ENCODE measurements around the gene KEL.

KEL gene

DNA sequence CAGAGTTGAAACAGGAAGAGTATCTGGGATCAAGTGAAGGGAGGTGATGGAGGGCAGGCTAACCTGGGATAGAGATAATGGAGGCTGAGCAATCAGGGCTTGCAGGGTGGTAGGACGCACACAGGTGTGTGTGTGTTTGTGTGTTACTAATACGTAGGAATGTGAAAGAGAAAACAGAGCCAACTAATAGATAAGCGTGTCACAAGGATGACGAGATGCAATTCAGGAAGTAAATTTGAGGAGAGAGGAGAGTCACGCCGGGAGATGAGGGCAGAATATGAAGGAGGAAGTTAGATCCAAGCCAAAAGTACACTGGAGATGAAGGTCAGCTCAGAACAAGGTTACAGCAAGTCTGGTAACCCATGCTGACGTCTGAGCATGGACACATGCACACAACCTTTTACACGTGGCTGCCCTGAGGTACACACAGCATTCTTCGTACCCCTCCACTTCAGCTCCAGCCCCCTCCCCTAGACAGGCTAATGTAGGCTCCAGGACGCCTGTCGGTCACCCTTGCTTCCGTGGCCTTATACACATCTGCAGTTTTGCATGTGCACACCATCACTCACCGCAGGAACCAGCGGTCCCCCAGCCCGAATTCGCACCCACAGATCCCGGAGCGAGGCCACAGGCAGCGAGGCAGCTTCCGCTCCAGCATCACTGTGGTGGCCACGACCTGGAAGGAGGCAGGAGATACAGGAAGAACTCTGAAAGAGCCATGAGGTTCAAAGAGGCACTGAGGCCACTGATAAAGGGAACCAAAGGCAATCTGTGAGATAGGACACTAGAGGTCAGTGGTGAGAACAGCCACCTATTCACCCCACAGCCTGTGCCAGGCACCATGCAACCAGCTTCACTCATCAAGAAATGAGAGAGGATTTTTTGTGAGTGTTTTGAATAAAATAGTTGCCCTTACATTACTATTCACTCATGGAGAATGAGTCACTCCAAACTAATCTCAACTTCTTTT lies 53.0 kb downstream of the KEL start:
- CTCF ChIA-PET = no interaction called here
- peak; percentile 7 for DNase-seq (ENCODE audit: low spot score)
- POLR2A ChIA-PET (ENCODE audit: low non-redundant PET) = no interaction called here
- no peak overlapping the region for H3K27ac ChIP-seq
- TF ChIP-seq, protein P1, sequence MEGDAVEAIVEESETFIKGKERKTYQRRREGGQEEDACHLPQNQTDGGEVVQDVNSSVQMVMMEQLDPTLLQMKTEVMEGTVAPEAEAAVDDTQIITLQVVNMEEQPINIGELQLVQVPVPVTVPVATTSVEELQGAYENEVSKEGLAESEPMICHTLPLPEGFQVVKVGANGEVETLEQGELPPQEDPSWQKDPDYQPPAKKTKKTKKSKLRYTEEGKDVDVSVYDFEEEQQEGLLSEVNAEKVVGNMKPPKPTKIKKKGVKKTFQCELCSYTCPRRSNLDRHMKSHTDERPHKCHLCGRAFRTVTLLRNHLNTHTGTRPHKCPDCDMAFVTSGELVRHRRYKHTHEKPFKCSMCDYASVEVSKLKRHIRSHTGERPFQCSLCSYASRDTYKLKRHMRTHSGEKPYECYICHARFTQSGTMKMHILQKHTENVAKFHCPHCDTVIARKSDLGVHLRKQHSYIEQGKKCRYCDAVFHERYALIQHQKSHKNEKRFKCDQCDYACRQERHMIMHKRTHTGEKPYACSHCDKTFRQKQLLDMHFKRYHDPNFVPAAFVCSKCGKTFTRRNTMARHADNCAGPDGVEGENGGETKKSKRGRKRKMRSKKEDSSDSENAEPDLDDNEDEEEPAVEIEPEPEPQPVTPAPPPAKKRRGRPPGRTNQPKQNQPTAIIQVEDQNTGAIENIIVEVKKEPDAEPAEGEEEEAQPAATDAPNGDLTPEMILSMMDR (conservative IDR thresholded peaks at IDR 0.05; ENCODE audit: low read depth) = peak; percentile 23; the same call in 1 of the 2 replicates

DNA sequence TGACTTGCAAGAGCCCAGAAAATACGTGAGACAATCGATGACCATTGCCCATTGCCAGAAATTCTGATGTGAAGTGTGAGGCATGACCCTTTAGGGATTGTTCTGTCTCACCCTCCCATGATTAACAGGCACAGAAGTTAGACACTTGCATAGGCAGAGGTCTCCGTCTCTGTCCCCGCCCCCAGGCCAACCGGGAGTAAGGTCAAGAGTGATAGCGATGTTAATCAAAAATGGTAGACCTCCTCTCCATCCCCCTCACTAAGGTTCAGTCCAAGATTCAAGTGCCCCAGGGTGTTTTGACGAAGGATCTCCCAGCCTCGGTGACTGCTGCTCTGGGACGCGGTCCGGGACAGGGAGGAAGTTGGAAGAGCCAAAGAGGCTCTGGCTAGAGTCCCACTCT lies 53.9 kb downstream of the KEL start:
- no peak overlapping the region for H3K27ac ChIP-seq
- DNase-seq (ENCODE audit: low spot score) = no peak
- TF ChIP-seq, protein P1 (conservative IDR thresholded peaks at IDR 0.05; ENCODE audit: low read depth) = no peak
- ChIA-PET CTCF (no interaction called here), POLR2A (ENCODE audit: low non-redundant PET) (no interaction called here)

DNA sequence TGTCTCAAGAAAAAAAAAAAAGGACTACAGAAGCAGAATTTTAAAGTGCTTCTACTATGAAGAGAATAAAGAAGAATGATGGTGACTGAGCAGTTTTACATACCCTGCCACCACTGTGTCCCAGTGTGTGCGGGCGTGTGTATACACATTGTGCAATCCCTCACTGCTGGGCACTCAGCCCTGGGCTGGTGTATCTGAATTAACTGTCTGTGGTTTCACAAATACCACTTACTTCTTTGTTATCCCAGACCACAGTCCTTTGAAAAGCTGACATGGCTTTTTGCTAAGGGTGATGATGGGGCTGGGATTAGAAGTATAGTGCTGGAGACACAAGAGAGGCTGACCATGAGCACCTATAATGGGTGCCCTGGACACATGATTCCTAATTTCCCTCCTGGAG lies 55.5 kb downstream of the KEL start:
- DNase-seq (ENCODE audit: low spot score) = no peak
- CTCF ChIA-PET = no interaction called here
- H3K27ac ChIP-seq = no peak overlapping the region
- POLR2A ChIA-PET (ENCODE audit: low non-redundant PET) = no interaction called here
- TF ChIP-seq, protein P1 (conservative IDR thresholded peaks at IDR 0.05; ENCODE audit: low read depth) = no peak

DNA sequence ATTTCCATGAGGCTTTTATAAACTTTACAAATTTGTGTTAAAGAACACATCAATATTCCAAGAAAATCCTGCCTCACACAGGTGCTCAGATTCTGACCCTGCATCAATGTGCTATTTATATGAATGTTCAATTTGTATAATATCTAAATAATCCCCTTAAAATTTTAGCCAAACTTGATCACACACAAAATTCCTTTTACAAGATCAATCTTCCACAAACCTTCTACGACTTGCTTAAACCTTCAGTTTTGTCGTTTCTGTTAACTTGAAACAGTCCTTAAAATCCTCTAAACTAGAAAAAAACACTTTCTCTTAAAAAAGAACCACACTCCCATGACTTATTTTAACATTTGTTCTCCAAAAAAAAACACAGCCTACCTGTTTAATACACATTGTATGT lies 56.4 kb downstream of the KEL start:
- TF ChIP-seq, protein P1 (conservative IDR thresholded peaks at IDR 0.05; ENCODE audit: low read depth) = no peak
- CTCF ChIA-PET = no interaction called here
- POLR2A ChIA-PET (ENCODE audit: low non-redundant PET) = no interaction called here
- no peak overlapping the region for H3K27ac ChIP-seq
- DNase-seq (ENCODE audit: low spot score) = no peak

DNA sequence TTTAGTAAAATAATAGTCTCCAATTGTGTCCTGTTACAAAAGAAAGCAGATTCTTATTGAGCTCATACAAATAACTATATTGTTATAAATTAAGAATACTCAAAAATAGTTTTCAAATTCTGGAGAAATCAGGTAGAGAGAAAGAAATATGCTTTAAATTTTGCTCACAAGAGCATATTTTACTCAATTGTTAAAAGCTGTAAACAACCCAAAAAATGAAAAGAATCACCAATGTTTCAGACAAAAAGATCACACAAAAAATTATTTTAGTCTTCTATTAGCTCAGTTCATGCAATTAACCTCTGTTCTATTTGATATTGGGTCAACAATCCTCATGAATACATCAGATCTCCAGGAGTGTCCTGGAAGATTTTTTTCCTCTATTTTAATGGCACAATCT lies 58.0 kb downstream of the KEL start:
- no peak for DNase-seq (ENCODE audit: low spot score)
- TF ChIP-seq, protein P1 (conservative IDR thresholded peaks at IDR 0.05; ENCODE audit: low read depth) = no peak
- H3K27ac ChIP-seq = no peak overlapping the region
- ChIA-PET POLR2A (ENCODE audit: low non-redundant PET) (no interaction called here), CTCF (interaction anchor here (0.6 kb wide), 1 partner anchor 109 kb away, joined by 5 read pairs; no protein-coding TSS in a partner anchor)

DNA sequence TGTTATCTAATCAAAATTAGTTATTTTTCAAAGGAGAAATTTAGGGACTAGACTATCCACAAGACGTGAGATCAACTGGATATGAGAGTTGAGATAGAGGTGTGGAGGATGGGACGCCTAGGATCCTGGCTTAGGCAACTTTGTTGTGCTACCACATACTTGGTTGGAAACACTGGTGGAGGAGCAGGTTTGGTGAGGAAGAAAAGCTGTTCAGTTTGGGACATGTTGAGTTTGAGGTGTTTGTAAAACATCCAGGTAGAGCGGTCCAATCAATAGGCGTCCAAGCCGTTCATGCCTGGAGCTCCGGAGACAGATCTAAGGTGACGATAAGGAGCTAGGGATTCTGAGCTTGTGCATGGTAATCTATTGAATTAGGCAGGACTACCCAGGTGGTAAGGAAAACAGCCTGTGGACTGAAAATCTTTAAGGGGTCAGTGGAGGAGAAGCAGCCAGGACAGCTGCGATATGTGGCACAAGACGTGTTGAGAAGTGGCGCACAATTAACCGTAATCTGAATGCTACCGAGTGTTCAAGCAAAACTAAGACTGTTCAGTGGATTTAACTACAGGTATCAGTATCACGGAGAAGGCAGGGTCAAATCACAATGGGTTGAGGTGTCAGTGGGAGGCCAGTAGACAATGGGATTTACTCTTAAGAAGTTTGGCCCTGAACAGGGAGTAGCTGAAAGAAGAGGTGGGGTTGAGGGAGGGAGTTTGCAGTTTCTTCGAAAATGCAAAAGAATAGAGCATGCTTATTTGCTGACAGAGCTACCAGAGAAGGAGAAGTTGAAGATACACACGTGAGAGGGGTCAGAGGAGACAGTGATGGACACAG lies 60.5 kb downstream of the KEL start:
- CTCF ChIA-PET = no interaction called here
- POLR2A ChIA-PET (ENCODE audit: low non-redundant PET) = no interaction called here
- TF ChIP-seq, protein P1 (conservative IDR thresholded peaks at IDR 0.05; ENCODE audit: low read depth) = no peak
- DNase-seq (ENCODE audit: low spot score) = no peak
- H3K27ac ChIP-seq = no peak overlapping the region

All from RWPE1 (cell line).